Renal cortical epithelial cell (primary cell): ENCODE measurements around the gene DIS3L2. TPM values are rescaled to one million over a fixed set of nuclear protein-coding genes. Genes with fewer than 3 reads are reported as not detected.

Source experiments
- DNase-seq: peaks from one replicate; pipeline ENCODE4 v3.0.0-alpha.2; 2011; ENCODE audit warnings: low read depth
- total RNA-seq: library from RNA; depleted of rRNA; stranded (reverse); fragments of >200 nt; gene quantifications from 2 replicates; pipeline ENCODE4 v1.2.3, GENCODE V29; 2014

DIS3L2 gene
- total RNA-seq, 1 donor from 2014 or later = 28.5 TPM

DNA sequence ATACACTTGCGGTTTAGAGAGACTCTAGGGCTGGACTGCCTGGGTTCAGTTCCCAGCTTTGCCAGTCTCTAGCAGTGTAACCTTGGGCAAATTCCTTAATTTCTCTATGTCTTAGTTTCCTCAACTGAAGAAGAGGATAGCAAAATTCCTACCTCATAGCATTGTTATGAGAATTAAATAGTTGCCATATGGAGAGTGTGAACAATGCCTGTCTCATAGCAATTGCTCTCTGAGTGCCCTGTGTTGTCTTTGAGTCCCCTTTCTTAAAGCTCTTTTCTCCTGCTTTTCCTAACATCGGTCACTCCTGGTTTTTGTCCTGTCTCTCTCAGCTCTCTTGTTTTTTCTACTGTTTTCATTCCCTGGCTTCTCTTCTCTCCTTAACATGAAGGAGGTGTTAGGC, 300.3 kb downstream of the DIS3L2 start:
- no peak for DNase-seq

DNA sequence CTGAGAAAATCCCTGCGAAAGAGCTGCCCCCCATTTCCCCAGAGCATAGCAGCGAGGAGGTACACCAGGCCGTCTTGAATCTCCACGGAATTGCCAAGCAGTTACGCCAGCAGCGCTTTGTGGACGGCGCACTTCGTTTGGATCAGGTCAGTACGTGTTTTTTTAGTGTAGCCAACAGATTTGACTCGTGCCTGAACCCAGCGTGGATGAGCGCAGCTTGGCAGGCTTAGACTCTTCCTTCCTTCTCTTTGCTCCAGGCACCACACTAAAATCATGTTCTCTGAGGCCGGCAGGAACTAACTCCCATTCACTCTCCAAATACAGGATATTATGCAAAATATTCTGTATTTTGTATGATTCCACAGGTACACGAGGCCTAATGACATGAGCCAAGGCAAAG, 301.8 kb downstream of the DIS3L2 start:
- no peak for DNase-seq

DNA sequence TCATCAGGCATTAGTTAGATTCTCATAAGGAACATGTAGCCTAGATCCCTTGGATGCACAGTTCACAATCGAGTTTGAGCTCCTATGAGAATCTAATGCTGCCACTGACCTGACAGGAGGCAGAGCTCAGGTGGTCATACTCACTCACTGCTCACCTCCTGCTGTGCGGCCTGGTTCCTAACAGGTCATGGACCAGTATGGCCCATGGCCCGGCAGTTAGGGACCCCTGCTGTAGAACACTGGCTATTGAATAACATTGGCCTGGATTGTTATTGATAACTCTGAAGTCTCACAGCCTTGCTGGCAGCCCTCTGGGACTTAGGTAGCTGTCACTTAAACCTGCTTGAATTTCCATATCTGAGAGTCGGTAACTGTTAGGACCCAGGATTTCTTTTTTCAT, 302.6 kb downstream of the DIS3L2 start:
- DNase-seq = no peak

DNA sequence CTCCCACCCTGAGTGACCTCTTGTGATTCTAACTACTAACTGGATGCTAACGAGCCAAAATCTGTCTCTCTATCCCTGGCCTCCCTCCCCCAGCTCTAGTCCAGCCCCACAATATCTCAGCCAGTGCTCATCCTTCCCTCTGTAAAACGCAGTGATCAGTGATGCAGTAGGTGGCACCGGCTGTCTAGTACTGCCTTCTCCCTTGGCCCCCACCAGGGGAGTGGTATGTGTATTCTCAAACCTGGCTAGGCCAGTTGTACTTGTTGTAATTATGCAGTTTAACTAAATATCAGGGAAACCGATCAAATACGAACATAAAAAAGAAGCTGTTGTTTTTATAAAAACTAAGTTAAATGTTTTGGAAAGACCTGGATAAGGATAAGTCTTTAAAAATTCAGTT, 303.8 kb downstream of the DIS3L2 start:
- DNase-seq = no peak

DNA sequence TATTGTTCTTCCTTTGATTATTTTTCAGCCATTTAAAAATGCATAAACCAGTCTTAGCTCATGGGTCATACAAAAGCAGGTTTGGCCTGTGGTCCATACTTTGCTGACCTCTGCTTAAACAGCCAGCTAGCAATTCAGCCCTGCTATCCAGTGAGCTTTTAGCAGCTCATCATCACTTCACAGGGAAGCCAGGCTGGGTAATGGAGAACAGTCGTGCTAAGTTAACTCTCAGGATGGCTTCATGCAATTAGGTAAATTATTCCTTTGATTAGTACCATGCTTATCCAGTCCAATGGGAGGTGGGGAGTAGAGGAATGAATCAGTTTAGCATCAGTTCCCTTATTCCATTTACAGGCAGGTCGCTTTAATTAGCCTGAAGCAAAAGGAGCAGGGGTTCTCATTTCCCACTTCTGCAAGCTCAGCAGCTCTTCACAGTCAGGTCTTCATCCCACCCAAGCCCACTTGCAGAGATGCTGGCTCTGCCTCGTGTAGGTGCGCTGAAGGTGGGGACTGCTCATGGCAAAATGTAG, 307.2 kb downstream of the DIS3L2 start:
- DNase-seq = no peak

DNA sequence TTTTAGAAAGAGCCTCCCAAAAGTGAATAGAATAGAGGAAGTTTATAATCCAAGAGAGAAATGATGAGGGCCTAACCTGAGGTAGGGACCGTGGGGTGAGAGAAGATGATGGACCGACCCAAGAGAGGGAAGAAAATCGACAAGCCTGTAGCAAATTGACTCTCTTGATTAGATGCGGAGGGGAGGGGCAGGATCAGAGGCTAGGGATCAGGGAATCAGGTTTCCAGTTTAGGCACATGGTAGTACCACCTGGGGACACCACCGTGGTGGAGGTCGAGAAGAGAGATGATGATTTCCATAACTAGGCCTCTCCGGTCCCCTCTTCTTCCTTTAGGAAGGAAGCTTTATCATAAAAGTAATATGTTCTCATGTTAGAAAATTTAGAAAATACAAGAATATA, 308.4 kb downstream of the DIS3L2 start:
- no peak for DNase-seq

DNA sequence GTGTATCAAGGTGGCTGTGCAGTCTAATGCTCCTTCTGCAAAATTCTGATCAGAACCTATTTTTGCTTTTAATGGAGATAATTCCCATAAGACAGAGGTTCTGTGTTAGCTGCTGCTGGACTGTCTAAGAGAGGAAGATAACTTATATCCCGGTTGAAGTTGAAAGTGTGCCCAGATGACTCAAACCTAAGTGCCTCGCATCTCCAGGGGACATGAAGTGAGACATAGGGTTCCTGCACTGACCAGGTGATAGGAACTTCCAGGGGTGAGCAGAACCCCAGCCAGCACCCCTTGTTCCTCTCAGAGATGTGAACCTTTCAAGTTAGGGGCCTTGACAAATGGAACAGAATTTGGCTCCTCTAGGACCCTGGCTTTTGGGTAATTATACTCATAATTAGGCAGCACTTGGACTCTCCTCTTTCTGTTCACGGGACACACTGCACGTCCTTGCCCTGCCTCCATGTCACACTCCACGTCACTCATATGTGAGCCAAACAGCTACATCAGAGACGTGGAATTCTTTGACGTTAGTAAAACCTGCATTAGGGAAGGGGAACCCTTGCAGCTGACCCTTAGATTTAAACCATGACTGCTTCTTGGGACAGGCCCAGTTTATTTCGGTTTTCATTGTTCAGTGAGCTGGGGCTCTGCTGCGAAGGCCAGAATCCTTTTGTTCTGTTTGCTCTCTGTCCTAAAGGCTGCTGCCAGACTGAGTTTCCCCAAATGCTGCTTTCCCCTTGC, 312.6 kb downstream of the DIS3L2 start:
- DNase-seq = no peak

DNA sequence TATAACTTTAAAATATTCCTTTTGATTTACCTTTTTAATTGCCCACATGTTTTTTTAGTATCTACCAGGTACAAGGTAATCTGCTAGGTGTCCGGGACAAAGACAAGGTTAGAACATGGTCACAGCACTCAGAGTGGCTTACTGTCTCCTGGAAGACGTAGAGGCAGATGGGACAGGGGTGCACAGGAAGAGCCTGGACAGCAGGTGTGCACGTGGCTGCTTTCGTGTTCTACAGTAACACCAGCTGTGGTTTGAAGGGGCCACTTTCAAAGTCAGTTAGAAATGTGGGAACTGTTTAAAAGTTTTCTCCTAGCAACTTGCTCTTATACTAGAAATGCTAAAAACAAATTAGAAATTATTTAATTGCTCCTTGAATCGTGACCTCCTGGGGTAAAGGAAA, 314.2 kb downstream of the DIS3L2 start:
- no peak for DNase-seq

DNA sequence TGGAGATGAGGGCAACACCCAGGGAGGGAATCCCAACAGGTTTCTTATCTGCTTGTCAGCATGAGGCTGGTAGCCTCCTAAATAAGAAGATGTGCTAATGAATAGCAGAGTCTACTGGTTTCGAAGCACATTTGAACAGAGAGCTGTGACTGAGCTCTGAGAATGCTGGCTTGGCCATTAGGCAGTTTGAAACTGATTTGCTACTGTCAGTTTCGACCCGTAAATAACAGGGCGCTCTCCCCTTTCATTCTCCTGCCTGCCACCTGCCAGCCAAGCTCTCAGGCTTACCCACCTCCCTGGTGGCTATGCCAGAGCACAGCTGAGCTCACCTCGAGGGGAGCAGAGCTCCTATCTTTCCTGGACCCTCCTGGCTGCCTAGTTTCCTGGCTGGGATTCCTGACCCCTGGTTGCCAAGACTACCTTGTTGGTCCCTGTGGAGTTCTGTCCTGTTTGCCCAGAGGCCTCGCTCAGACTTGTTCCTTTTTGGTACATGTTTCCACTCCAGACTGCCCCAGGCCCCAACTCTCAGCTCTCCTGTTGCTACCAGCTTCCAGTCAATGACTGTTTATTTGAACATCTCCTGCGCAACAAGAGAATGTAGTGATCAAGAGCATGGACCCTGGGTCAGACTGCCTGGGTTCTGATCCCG, 314.7 kb downstream of the DIS3L2 start:
- no peak for DNase-seq

DNA sequence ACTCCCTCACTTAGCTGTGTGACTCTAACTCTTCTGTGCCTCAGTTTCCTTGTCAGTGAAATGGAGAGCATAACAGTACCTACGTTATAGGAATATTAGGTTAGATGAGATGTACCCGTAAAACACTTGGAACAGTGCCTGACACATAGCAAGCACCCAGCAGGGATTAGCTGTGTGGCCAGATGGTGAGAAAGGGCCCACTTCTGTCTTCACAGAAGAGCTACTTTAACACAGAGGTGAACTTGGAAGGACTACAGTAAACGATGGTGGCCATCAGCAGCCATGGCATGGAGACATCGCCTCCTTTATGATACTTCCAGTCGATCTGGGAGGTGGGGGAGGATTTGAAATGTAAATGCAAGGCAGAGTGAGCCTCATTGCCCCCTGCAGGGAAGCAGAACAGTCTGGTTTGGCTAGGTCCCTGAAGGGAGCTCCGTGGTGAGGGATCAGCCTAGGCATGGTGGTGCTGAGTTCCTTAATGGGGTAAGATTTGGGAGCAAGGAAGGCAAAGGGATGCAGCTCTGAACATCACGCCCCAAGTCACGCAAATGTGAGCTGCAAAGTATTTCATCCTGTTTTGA, 315.3 kb downstream of the DIS3L2 start:
- DNase-seq = no peak

DNA sequence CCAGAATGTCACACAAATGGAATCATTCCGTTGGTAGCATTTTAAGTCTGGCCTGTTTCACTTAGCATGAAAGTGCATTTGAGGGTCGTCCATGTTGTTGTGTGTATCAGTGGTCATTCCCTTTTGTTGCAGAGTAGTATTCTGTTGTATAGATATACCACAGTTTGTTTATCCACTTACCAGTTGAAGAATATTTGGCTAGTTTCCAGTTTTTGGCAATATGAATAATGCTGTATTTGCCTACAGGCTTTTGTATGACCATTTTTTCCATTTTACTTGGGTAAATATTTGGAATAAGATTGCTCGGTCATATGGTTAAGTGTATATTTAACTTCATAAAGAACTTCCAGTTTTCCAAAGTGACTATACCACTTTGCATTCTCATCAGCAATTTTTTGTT, 317.0 kb downstream of the DIS3L2 start:
- DNase-seq = no peak

DNA sequence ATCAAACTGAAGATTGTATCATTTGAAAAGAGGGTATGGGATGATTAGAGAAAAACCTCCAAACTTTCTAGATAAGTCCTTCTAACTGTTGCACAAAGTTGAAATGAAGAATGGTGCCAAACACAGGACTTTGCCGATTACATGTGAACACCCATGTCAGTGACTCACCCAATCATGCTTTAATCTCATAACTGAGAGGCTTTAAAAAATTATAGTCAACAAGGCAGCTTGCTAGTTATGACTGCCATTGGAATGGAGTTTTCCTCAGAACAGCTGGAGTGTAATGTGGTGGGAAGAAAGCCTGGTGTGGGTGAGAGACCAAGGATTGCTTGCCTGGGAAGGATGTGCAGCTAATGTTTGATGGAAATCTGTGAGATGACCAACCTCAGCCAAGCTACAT, 318.8 kb downstream of the DIS3L2 start:
- no peak for DNase-seq

DNA sequence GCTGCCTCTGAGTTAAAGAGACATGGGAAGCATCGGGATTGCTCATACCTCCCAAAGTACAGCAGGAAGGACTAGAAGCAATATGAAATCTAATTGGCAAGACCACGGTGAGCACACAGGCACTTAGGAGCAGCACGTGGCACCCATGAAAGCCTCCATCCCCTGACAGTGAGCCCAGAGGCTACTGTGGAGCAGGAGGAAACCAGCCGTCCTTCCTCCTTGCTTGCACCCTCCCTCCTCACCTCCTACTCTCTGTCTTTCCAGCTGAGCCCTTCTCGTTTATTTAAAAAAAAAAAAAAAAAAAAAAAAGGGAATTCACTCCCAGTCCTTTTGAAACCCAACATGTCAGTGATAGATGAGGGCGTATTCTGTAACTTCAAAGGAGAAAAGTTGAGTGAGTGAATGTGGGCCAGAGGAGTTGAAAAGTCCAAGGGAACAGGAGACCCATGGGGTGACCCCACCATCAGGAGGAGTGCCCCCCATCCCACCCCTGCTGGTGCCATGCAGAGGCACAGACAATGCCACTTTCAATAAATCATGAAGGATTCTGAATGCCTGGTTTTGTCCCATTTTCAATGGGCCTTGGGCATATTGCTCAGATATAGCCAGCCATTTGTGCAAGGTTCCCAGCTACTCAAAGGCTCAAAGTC, 320.5 kb downstream of the DIS3L2 start:
- DNase-seq = no peak

DNA sequence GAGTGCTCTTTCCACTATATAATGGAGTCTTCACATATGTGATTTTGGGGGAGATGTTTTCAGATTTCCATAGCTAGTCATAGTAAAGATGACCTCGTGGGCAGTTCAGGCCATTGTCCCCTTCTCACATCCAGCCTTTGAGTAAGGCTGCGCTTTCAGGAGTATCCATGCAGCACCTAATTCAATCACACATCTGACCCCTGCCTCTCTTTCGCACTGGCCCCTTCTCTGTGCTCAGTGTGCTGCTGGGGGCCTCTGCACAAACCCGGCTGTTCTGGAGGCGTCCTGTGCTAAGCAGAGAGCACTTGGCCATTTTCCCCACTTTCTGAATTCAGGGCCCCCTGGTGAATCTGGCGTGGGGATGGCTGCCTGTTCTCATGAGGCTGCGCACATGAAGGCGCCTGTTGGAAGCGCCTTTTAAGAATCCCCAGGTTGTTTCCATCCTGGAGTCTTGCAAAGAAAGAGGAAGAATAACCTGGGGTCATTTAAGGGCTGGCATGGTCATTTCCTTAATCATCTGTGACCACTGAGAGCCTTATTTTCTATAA, 321.1 kb downstream of the DIS3L2 start:
- no peak for DNase-seq

DNA sequence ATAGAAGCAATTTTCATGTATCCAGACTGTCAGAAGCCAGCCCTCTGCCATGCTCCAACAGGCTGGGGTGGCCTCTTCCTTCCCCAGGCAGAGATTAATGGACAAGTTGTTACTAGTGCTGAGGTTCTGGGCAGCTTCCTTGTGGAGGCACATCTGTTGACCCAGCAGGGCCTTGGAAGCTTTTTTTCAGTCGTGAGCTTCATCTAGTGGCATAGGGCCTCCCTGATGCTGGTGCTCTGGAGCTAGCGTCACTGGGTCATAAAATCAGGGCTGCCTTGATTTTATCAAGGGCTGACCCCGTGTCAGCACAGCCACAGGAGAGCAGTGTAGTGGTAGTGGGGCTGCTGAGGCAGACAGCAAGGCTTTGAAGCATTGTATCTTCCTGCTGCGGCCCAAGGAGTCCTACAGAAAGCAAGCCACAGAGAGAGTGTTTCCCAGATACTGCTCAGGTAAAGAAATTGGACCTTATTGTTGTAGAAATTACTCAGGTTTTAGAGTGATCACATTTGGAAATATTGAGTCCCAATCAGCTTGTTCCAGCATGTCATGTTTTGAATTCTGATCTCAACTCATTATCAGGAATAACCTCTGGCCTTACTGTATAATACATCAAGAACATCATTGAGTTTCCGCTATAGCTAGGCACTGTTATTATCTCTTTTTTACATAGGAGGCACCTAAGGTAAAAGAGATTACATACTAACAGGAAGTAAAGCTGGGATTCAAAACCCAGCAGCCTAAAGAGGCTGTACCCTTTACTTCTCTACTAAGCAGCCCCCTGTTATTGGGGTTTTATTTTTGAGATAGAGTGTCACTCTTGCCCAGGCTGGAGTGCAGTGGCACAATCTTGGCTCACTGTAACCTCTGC, 324.7 kb downstream of the DIS3L2 start:
- DNase-seq = no peak

DNA sequence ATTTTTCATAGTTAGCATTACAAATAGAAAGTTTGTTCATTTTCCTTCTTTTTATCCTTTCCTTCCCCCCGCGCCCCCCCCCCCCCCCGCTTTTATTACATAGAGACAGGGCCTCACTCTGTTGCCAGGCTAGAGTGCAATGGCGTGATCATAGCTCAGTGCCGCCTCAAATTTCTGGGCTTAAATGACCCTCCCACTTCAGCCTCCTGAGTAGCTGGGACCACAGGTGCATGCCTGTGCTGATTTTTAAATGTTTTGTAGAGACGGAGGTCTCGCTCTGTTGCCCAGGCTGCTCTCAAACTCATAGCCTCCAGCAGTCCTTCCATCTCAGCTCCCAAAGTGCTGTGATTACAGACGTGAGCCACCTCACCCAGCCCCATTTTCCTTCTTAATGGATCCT, 325.8 kb downstream of the DIS3L2 start:
- peak; percentile 15 for DNase-seq

DNA sequence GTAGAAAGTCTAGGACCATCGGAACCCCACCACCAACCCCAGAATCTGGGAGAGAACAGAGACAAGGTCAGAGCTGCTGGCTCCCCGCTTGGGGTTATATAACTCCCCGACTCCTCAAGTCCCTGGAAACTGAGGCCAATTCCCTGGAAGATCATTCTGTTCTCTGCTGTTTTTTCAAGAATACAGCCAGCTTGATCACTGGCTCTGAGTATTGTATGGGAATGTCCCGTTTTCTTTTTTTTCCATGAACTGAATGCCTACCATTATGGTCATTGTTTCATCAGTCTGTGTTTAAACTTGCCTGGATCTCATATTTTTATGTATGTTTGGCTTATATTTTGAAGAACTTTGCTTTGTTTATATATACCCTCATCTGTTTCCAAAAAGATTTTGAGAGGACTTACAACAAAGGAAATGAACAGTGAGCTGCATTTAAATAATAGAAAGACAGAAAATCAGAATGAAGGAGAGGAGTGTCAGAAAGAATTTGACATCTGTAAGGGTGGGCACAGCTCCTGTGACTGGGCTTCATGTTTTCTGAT, 327.0 kb downstream of the DIS3L2 start:
- DNase-seq = no peak

DNA sequence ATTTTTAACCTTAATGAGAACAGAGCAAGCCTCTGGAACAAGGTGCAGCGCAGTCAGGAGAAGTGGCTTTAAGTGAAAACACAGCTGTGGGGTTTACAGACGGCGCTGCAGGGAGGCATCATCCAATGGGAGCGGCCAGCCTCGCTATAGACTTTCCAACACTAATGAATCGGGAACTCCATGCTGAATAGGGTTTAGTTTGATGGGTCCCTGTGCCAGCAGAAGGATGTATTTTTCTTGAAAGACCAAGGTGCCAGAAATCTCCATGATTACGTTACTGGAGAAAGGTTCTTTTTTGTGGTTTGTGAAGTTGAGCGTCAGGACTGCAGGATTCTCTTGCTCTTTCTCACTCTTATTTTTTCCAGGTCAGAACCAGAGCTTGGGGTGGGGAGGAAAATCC, 329.2 kb downstream of the DIS3L2 start:
- DNase-seq = no peak

DNA sequence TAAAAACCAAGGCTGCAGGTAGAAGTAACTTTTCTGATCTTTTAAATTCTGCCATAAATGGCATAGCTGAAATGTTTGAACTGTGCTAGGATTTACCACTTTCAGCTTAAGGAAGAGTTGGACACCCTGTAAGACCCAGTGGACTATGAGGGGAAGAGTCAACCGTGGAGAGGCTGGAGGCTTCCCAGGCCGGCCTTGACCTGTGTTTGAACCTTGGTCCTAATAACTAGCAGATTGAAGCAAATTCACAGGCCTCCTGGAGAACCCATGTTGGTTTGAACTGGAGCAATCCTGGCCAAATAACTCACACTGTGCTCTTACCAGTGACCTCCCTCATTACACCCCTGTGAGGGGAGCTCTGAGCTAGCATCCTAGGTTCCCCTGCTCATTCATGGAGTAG, 329.8 kb downstream of the DIS3L2 start:
- DNase-seq = no peak

DNA sequence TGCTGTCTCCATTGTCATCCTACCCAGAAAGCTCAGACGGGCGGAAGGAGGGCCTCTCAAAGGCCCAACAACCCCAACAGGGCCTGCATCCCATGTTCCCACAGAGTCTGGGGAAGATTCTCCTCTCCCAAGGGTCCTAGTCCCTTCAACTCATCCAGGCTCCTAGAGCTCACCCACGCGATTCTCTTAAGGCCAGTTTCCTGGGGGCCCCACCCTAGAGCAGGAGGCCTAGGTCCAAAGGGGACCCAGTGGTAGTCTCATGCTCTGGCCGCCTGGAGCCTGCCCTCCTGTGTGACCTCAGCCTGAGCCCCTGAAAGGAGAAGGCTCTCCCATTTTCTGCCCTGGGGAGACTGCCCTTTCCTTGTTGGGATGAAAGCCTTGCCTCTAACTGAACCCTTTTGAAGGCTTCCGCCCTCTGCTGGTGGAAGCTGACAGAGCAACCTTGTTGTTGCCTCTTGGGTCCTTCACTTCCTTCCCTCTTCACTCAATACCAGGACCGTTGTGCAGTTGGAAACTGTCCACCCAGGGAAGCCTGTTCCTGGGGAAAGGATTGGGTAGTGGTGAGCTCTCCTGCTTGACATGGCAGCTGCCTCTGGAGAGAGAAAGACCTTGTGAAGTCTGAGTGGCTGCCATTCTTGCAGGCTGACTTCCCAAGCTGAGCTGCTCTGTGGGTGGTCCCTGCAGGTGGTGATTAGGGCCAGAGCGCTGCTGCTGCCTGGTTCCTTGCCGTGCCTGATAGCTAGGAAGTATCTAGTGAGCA, 331.1 kb downstream of the DIS3L2 start:
- DNase-seq = peak; percentile 40
